SK-N-SH (cell line): ENCODE data around the gene MAGI3.

Experiments used
- CTCF ChIP-seq: fragments of 200-600 bp; sonication (generic); IDR thresholded peaks from 2 replicates; pipeline ENCODE4 v1.6.1; 2017; ENCODE audit warnings: antibody characterized with exemption, mild to moderate bottlenecking, moderate library complexity
- EP300 ChIP-seq, 2 experiments: IDR thresholded peaks; 2 replicates each; pipeline versions ENCODE4 v1.4.0 to v1.6.1; 2012; ENCODE audit warnings: borderline replicate concordance in 1 of 2, low read depth in 1 of 2, low read length in 1 of 2
- EZH2phosphoT487 ChIP-seq: fragments of 200-600 bp; sonication (generic); IDR thresholded peaks from 2 replicates; pipeline ENCODE4 v1.6.1; 2017; ENCODE audit warnings: low read depth, mixed run types, mild to moderate bottlenecking, antibody characterized with exemption, moderate library complexity, borderline replicate concordance
- FOXM1 ChIP-seq: IDR thresholded peaks from 2 replicates; pipeline ENCODE4 v1.4.0; 2012; ENCODE audit warnings: low read depth, mild to moderate bottlenecking
- GABPA ChIP-seq: IDR thresholded peaks from 2 replicates; pipeline ENCODE4 v1.4.0; 2012; ENCODE audit warnings: low read depth, mild to moderate bottlenecking
- JUND ChIP-seq: IDR thresholded peaks from 2 replicates; pipeline ENCODE4 v1.4.0; 2012
- MAX ChIP-seq: IDR thresholded peaks from 2 replicates; pipeline ENCODE4 v1.4.0; 2012; ENCODE audit warnings: low read depth
- MXI1 ChIP-seq: IDR thresholded peaks from 2 replicates; pipeline ENCODE4 v1.6.1; 2012; ENCODE audit warnings: mild to moderate bottlenecking, low read depth, low read length, improper control_type of control experiment
- NRF1 ChIP-seq: IDR thresholded peaks from 2 replicates; pipeline ENCODE4 v1.6.1; 2012; ENCODE audit warnings: low read depth, mild to moderate bottlenecking, low read length
- POLR2AphosphoS5 ChIP-seq: IDR thresholded peaks from 2 replicates; pipeline ENCODE4 v1.6.1; 2012; ENCODE audit warnings: low read depth, low read length
- RAD21 ChIP-seq: IDR thresholded peaks from 2 replicates; pipeline ENCODE4 v1.6.1; 2012; ENCODE audit warnings: mild to moderate bottlenecking, low read length
- RCOR1 ChIP-seq: fragments of 150-350 bp; IDR thresholded peaks from 2 replicates; pipeline ENCODE4 v1.6.1; 2017; ENCODE audit warnings: antibody characterized with exemption, low read length
- REST ChIP-seq: IDR thresholded peaks from 2 replicates; pipeline ENCODE4 v1.6.1; 2012; ENCODE audit warnings: mild to moderate bottlenecking, low read depth, low read length, moderate library complexity
- TAF1 ChIP-seq: IDR thresholded peaks from 2 replicates; pipeline ENCODE4 v1.6.1; 2012; ENCODE audit warnings: low read depth, mild to moderate bottlenecking, low read length, moderate library complexity, borderline replicate concordance

- TF ChIP-seq TAF1 (no peak), EP300 (IDR thresholded peaks at IDR 0.05; ENCODE audit: borderline replicate concordance in 1 of 2, low read depth in 1 of 2, low read length in 1 of 2) (no peak), REST (no peak), RCOR1 (no peak), RAD21 (no peak), EZH2phosphoT487 (no peak), GABPA (no peak), CTCF (no peak), NRF1 (no peak), FOXM1 (no peak), JUND (no peak), MXI1 (no peak), POLR2AphosphoS5 (no peak), MAX (no peak)
Observed at GRCh38 chr1:113676524-113676923, 286.2 kb downstream of the MAGI3 start.
